Body of pancreas (tissue), 4 donors: ENCODE measurements around the gene C22orf39.

ENCODE experiments used
- CTCF ChIP-seq, 7 experiments: fragments of 450-650 bp in 4 of 7; fragments of 200-600 bp in 3 of 7; sonication (generic) in 3 of 7; IDR thresholded peaks; one replicate each; pipeline ENCODE4 v1.5.1; 2016 to 2019; ENCODE audit warnings: antibody characterized with exemption in 7 of 7
- POLR2A ChIP-seq, 3 donors: fragments of 450-650 bp; IDR thresholded peaks; one replicate each; pipeline ENCODE4 v1.6.1; 2016; ENCODE audit warnings: antibody characterized with exemption in 3 of 3, mild to moderate bottlenecking in 2 of 3

GRCh38 chr22:19497245-19497644 lies 49.7 kb upstream of the C22orf39 start:
- no peak for TF ChIP-seq CTCF (IDR thresholded peaks at IDR 0.05)
- no peak for TF ChIP-seq POLR2A (IDR thresholded peaks at IDR 0.05)
